ENCODE data around the gene BNC2.

Gene BNC2

GRCh38 chr9:16396389-16396788 lies 474.1 kb downstream of the BNC2 start:
- DNase-seq, result no peak

- no peak for DNase-seq
Measured at GRCh38 chr9:16391369-16391768, 479.1 kb downstream of the BNC2 start.

GRCh38 chr9:16387382-16387781 lies 483.1 kb downstream of the BNC2 start:
- DNase-seq, result no peak

- no peak for DNase-seq
Measured at GRCh38 chr9:16386827-16387077, 483.7 kb downstream of the BNC2 start.

GRCh38 chr9:16386007-16386826 lies 484.3 kb downstream of the BNC2 start:
- no peak for DNase-seq

- no peak for DNase-seq
Measured at GRCh38 chr9:16385590-16385989, 484.9 kb downstream of the BNC2 start.

- DNase-seq, result no peak
Measured at GRCh38 chr9:16384993-16385392, 485.5 kb downstream of the BNC2 start.

GRCh38 chr9:16377311-16377710 lies 493.2 kb downstream of the BNC2 start:
- no peak for DNase-seq

- DNase-seq, result no peak
Measured at GRCh38 chr9:16371306-16371705, 499.2 kb downstream of the BNC2 start.

- no peak for DNase-seq
Measured at GRCh38 chr9:16370647-16371046, 499.8 kb downstream of the BNC2 start.

- DNase-seq, result no peak
Measured at GRCh38 chr9:16369427-16369826, 501.0 kb downstream of the BNC2 start.

- DNase-seq, result no peak
Measured at GRCh38 chr9:16368237-16369087, 502.0 kb downstream of the BNC2 start.

- DNase-seq, result no peak
Measured at GRCh38 chr9:16367605-16368231, 502.8 kb downstream of the BNC2 start.

- DNase-seq, result no peak
Measured at GRCh38 chr9:16364347-16364746, 506.1 kb downstream of the BNC2 start.

GRCh38 chr9:16363916-16364315 lies 506.6 kb downstream of the BNC2 start:
- DNase-seq, result no peak

GRCh38 chr9:16363073-16363781 lies 507.2 kb downstream of the BNC2 start:
- DNase-seq, result no peak

- no peak for DNase-seq
Measured at GRCh38 chr9:16361939-16362338, 508.5 kb downstream of the BNC2 start.

GRCh38 chr9:16361118-16361517 lies 509.4 kb downstream of the BNC2 start:
- no peak for DNase-seq

- DNase-seq, result no peak
Measured at GRCh38 chr9:16360247-16360646, 510.2 kb downstream of the BNC2 start.
